RWPE1 (cell line): ENCODE data around the gene FHIP1A.

Experiments used
- CTCF ChIA-PET: fragments of 350-600 bp; sonication (Branson Sonifier 250); formaldehyde crosslinking; extraction: SDS; loops from one replicate; lab custom pipeline; 2021; lab: Yijun Ruan, JAX
- POLR2A ChIA-PET: fragments of 400-600 bp; formaldehyde crosslinking; extraction: SDS; loops from one replicate; lab custom pipeline; 2020; ENCODE audit warnings: antibody characterized with exemption; ENCODE audit not compliant: low non-redundant PET; lab: Yijun Ruan, JAX
- DNase-seq: peaks from one replicate; pipeline ENCODE4 v3.0.0; 2012; ENCODE audit warnings: low spot score
- H3K27ac ChIP-seq: fragments of 450-650 bp; 2 replicates; pipeline ENCODE4 v1.5.1; 2017
- CTCF ChIP-seq: fragments of 450-650 bp; conservative IDR thresholded peaks from 2 replicates; pipeline ENCODE4 v1.5.1; 2017; ENCODE audit warnings: low read depth, mild to moderate bottlenecking

Gene FHIP1A

GRCh38 chr4:151427266-151427665 is 18.3 kb downstream of the FHIP1A start:
- H3K27ac ChIP-seq: no peak overlapping the region
- no peak for DNase-seq
- POLR2A ChIA-PET: no interaction called here
- no peak for TF ChIP-seq CTCF
- CTCF ChIA-PET: interaction anchor here (0.7 kb wide), 2 partner anchors 65 to 782 kb away, joined by 3 to 4 read pairs; no protein-coding TSS in a partner anchor

- no peak for TF ChIP-seq CTCF
- DNase-seq: no peak
- no peak overlapping the region for H3K27ac ChIP-seq
- ChIA-PET CTCF (no interaction called here), POLR2A (no interaction called here)
Measured at GRCh38 chr4:151428346-151428745, 19.4 kb downstream of the FHIP1A start.

GRCh38 chr4:151429957-151430570 is 21.1 kb downstream of the FHIP1A start:
- no peak for TF ChIP-seq CTCF
- DNase-seq: no peak
- ChIA-PET CTCF (interaction anchor here (0.8 to 1.2 kb wide), 2 partner anchors 174 to 177 kb away, joined by 3 to 5 read pairs; no protein-coding TSS in a partner anchor), POLR2A (no interaction called here)
- H3K27ac ChIP-seq: no peak overlapping the region

GRCh38 chr4:151430740-151431457 is 21.9 kb downstream of the FHIP1A start:
- no peak overlapping the region for H3K27ac ChIP-seq
- CTCF ChIA-PET: no interaction called here
- TF ChIP-seq CTCF: no peak
- POLR2A ChIA-PET: no interaction called here
- DNase-seq: no peak

- ChIA-PET CTCF (no interaction called here), POLR2A (no interaction called here)
- no peak for DNase-seq
- TF ChIP-seq CTCF: no peak
- H3K27ac ChIP-seq: no peak overlapping the region
Measured at GRCh38 chr4:151431728-151432127, 22.8 kb downstream of the FHIP1A start.

- ChIA-PET CTCF (no interaction called here), POLR2A (no interaction called here)
- no peak for TF ChIP-seq CTCF
- H3K27ac ChIP-seq: no peak overlapping the region
- no peak for DNase-seq
Measured at GRCh38 chr4:151432654-151433053, 23.7 kb downstream of the FHIP1A start.
